GM21447 (cell line): ENCODE results near the gene HLX.

ENCODE experiments used
- ATAC-seq: cut with Tn5 transposase; IDR thresholded peaks from one replicate; pipeline ENCODE4 v1.9.1; 2021; ENCODE audit not compliant: unreplicated experiment

The HLX gene

GRCh38 chr1:220921498-220921897 is 42.3 kb downstream of the HLX start:
- ATAC-seq: no peak

DNA sequence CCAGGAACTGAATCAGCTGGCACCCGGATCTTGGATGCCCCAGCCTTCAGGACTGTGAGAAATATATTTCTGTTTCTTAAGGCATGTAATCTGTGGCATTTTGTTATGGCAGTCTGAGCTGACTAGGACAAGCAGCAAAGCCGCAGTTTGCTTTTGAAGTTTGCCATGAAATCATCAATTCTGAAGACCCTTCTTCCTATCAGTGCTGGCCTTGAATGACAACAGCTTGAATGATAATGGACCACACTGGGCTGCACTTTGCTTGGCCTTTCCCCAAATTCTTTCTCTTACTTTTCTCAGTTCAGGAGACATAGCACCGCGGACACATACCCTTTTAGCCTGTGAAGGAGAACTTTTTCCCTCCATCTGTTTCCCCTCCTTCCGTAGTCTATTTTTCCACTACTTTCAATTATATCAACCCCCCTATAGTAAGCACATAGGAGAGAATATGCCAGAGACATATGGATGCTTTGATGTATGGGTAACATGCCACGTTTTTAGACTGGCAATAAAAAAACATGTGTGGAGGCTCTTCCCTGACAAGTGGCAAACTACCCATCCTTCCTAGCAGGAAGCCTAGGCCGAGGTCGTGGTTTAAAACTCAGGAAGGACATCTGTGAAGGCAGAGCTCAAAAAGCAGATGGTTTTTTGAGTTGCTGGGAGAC is 42.9 kb downstream of the HLX start:
- ATAC-seq: no peak

DNA sequence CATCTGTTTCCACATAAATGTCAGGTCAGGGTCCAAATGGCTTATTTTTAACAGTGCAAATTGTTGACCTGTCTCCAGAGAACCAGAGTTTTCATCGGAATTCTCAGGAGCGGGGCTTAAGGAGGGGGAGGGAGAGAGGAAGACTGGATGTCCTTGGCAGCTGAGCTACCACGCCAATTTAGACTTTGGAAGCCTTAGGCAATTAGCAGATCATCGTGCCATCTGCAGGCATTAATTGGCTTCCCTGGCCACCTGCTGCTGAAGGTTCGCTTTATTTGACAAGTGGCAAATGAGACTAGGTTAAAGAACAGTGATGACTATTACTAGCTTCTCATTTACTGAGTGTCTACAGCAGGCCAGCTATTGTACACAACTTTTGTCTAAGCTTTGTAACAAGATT is 43.7 kb downstream of the HLX start:
- no peak for ATAC-seq

- no peak for ATAC-seq
Measured at GRCh38 chr1:220924331-220924970, 45.2 kb downstream of the HLX start.

GRCh38 chr1:220925707-220926106 is 46.5 kb downstream of the HLX start:
- no peak for ATAC-seq

DNA sequence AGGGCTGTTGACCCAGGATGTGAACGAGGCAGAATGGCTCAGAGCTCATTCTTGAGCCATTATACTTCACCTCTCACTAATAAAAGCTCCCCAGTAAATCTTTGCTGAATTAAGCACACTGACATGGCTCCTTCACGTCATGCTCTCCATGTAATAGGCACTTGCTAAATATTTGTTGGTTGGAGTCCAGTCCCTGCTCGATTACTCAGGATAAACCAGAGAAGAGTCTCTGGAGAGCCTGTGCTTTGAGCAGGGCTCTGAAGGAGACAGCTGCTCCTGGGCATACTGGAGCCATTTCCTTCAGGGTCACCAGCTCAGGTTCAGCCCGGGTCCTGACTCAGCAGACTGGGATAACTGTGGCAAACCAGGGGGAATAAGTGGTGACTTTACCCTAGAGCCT is 46.9 kb downstream of the HLX start:
- no peak for ATAC-seq

DNA sequence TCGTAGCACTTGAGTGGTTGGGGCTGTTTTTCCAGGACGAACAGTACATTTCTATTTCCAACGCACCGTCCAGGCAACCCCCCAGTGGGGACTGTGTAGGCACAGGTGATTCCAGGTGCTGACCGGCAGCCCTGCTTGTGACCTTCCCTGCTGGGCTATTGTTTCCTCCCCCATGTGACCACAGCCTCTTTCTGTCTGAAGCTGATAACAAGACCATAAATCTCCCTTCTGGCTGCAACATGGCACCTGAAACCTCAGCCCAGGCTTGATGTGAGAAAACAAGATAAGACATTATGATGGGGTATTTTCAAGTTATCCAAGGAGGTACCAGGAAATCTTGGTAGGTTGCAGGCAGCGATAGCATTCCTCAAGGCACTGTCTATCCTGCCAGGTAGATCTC is 48.2 kb downstream of the HLX start:
- ATAC-seq: no peak

GRCh38 chr1:220928320-220928719 is 49.1 kb downstream of the HLX start:
- no peak for ATAC-seq

DNA sequence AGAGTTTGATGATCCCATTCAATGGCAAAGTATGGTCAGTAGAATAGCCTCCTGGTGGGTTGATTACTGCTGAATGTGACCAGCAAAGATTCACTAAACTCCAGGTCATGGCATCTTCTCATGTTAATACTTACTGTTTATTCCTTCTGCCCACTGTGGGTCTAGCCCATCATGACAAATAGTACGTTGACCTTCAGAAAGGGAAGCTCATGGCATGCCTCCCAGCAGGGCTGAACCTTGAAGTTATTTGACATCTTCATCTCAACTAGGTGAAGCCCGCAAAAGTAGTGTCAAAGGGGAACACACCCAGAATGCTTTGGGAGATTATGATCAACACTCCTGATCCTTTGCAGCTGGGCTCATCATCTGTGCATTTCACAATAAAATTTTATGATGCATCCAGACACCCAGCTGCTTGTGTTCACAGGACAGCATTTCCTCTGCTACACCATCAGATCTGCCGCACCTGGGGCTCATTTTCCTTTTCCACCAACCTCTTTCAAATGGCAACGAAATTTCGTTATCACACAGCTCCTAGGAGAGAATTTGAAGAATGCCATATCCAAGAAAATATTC is 49.6 kb downstream of the HLX start:
- no peak for ATAC-seq

DNA sequence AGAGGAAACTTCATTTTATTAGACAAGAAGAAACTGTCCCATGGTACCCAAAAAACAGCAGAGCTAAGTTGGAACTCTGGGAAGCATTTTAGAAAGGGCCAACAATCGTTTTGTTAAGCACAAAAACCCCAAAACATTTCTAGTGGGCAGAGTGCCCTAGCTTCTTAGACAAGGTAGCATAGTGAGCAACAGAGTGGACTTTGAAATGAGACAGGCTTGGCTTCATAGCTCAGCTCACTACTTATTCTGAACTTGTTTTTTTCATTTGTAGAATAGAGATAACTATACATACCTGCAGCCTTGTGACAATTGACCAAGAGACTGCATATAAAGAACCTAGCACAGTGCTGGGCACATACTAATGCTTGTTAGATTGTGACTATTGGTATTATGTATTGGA is 50.1 kb downstream of the HLX start:
- ATAC-seq: no peak
